Measurements from ENCODE around the gene MYRF.

- TF ChIP-seq CTCF (IDR thresholded peaks at IDR 0.05) (no peak), EP300 (IDR thresholded peaks at IDR 0.05) (no peak), POLR2A (IDR thresholded peaks at IDR 0.05) (no peak), POLR2AphosphoS5 (IDR thresholded peaks at IDR 0.05) (no peak)
These were observed 60.4 kb downstream of the MYRF start for GRCh38 chr11:61812736-61813411.
